ENCODE measurements around the gene DDR1.
"Not testable (repeated sequence)": the region's sequence is repeated elsewhere in the genome, so short reads cannot be mapped to it uniquely, and the experiment has no call there.

Gene DDR1

DNA sequence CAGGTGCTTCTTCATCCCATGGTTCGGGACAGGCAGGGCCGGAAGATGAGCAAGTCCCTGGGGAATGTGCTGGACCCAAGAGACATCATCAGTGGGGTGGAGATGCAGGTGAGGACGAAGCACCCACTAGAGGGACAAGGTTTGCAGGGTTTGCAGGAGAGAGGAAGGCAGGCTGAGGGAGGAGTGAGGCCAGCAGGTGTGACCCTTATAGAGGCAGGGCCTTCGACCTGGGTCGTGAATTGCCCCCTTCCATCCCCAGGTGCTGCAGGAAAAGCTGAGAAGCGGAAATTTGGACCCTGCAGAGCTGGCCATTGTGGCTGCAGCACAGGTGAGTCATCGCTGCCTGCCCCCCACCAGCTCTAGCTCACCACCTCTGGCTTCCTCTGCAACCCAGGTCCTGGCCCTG lies 38.1 kb downstream of the DDR1 start:
- DNase-seq, result no peak

DNA sequence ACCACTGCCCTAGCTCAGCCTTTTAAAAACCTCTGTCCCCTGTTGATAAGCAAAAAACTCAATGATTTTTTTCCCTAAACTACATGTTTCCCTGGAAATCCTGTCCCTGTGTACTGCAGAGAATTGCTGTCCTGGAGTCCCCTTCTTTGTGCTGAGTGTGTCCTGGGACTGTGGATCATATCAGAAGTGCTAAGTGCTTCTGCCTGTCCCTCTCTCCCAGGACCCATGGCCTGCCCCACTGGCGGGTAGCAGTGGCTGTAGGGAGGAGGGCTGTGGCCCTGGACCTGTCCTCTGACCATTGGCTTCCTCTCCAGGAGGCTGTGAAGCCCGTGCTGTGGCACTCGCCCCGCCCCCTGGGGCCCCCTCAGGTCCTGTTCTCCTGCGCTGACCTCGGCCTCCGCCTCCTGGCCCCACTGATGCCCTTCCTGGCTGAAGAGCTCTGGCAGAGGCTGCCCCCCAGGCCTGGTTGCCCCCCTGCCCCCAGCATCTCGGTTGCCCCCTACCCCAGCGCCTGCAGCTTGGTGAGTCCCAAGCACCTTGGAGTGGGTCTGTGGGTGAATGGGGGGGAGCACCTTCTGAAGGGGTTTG lies 39.8 kb downstream of the DDR1 start:
- DNase-seq, result not testable (repeated sequence)

DNA sequence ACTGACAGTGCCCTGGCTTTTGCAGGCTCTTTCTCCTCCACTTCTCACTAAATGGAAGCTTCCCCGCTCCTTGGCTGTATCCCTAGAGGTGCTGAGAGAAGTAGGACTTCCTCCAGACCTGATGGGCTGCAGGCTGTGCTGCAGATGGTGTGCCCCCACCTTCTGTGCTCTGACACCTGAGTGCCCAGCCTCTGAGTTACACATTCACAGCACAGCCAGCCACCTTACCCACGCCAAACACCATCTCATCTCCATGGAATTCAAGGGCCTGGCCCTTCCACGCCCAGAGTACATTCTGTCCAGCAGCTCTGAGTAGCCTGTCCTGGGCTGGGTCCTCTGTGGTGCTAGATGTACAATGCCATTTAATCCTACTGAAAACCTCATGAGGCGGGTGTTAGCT lies 42.3 kb downstream of the DDR1 start:
- DNase-seq, result no peak

DNA sequence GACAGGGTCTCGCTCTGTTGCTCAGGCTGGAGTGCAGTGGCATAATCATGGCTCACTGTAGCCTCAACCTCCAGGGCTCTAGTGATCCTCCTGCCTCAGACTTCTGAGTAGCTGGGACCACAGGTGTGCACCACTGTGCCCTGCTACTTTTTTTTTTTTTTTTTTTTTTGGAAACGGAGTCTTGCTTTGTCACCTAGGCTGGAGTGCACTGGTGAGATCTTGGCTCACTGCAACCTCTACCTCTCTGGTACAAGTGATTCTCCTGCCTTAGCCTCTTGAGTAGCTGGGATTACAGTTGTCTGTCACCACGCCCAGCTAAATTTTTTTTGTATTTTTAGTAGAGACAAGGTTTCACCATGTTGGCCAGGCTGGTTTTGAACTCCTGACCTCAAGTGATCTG lies 42.8 kb downstream of the DDR1 start:
- not testable (repeated sequence) for DNase-seq

DNA sequence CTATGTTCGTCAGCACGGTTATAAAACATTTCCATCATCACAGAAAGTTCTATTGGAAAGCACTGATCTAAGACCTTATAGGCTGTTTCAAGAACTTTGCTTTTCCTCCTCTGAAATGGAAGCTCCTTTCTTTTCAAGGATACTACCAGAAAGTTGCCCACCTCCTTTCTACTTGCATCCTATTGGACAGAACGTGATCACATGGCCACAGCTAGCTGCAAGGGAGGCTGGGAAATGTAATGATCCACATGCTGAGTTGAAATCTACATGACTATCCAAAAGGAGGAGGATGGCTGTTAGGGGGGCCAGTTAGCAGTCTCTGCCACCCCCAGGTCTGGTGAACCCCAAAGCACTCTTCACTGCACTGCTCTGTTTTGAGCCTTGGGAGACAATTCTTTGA lies 44.4 kb downstream of the DDR1 start:
- no peak for DNase-seq

DNA sequence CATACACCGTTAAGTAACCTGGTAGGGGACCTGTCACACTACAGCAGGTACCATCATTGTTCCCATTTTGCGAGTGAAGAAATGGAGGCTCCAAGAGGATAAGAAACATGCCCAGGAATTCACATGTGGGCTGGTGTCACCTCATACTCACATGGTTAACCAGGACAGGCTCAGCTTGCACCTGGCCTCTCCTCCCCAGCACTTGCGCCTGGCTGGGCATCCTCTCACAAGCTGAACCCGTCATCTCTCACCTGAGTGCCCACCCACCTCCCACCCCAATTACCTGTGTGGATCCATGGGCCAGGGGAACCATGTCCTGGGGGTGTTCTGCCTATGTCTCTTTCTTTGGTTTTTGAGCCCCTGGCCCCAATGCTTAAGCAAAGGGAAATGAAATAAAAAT lies 46.2 kb downstream of the DDR1 start:
- no peak for DNase-seq

DNA sequence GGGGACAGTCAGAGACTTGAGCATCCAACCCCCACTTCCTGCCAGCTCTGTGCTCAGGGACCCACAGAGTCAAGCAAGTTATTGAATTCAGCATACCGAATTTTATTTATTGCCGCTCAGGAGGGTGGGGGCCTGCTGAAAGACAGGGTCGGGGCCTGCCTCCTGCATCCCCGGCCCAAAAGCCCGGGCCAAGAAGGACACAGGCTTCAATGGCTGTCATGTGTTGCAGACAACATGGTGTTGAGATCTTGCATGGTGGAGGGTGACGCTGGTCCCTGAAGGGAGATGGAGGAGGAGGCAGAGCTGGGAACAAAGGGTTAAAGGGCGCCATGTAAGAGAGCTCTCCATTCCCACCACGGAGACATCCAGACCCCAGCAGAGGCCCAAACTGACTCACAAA lies 47.0 kb downstream of the DDR1 start:
- DNase-seq, result no peak

DNA sequence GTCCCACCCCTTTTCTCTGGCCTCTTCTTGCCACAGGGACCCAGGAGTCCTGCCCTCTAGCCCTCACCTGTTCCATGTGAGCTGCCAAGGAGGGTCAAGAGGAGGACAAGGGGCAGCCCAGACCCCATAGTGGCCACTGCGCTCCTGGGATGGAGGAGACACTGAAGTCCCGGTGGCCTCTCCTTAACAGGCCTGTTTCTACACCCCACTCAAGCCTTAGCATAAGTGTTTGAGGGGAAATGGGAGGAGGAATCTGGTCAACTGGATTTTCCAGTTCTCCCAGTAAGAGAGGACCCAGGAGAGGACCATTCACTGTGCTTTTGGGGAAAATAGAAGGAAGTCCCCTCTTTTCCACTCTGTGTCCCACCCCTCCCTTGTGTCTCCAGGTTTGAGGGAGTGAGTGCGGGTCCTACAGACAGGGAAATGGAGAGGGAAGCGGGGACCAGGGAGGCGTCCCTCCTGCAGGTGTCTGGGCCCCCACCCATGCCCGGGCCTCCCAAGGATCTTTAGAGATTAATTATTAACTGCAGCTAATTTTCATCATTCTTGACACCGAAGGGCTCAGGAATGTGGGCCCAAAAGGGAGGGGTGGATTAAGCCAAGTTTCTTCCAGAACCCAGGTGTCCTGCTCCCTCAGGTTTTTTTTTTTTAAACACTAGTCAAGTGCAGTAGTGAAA lies 47.8 kb downstream of the DDR1 start, which contains the start of gene SFTA2:
SFTA2 (minus strand) TSS at position 202 of the 677 bp plus-strand sequence; CDS start at position 128, 74 bp downstream.
- DNase-seq, result no peak

DNA sequence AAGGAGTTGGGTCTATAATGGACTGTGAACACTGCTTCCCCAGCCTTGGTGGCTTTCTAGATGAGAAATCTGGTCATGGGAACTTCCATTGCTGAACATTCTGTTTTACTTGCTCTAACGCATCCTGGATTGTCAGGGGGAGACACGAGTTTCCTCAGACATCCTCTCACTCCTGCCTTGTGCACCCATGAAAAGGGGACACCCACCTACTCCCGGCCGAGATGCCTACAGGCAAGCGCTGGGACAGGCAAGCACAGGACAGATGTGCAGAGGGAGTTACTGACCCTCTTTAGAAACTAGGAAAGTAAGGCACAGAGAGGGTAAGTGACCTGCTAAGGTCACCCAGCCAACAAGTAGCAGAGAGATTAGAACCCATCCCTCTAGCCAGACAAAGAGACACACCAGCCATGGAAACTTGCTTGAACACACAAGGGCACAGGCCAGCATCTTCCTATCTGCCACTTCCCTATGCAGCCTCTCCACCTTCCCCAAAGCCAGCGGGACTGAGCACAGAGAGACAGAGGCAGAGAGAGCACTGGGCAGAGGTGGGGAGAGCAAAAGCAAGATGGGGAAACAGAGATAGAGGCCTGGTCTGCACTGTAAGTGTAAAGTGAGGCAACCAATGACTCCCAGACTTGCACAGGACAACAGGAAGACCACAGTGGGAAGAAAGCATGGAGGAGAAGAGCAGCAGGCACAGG lies 48.5 kb downstream of the DDR1 start:
- DNase-seq, result no peak

DNA sequence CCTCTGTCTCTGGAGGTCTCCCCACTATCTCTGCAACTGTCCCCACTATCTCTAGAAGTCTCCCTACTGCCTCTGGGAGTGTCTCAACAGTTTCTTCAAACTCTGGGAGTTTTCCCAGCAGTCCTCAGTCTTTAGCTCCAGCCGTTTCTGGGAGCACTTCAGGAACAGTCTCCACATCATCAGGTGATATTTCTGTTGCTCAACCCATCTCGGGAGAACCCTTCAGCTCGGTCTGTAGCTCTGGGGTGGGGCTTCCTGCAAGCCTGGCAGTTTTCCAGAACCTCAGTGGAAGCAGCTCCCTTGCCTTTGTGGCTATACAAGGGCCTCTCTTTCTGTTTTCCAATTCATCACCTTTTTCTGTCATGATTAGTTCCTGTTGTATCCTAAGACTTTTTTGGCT lies 50.7 kb downstream of the DDR1 start:
- DNase-seq, result no peak

DNA sequence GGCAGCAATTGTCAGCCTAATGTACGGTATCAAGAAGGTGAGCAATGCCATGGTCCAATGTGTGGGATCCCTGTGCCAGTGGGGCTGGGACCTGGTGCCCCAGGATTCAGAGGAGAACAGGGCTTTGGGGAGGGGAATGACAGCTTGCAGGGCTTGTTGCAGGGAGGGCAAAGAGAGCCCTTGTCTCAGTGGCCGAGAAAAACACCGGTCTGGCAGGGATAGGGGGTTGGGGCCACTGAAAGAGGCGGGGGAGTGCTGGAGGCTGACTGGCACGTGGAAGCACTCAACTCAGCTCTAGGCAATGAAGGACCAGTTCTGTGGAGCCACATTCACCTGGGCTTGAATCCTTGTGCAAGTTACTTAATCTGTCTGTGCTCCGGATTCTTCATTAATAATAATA lies 52.9 kb downstream of the DDR1 start:
- no peak for DNase-seq

DNA sequence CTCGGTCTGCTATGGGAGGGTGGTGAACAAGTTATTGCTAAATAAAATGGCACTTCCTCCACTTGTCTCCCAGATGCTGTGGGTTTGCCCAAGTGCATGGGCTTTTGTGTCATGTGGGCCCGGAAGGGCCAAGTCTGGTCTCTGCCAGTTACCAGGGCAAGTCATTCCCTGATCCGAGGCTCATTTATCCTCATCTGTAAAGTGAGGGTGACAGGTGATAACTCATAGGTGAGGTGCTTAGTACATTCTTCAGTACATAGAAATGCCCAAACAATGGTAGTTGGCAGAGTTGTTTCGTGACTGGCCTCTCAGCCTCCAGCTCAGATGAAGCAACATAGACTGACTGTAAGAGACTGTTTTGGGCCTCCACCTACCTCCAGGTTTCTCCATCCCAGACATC lies 54.4 kb downstream of the DDR1 start:
- DNase-seq, result no peak

DNA sequence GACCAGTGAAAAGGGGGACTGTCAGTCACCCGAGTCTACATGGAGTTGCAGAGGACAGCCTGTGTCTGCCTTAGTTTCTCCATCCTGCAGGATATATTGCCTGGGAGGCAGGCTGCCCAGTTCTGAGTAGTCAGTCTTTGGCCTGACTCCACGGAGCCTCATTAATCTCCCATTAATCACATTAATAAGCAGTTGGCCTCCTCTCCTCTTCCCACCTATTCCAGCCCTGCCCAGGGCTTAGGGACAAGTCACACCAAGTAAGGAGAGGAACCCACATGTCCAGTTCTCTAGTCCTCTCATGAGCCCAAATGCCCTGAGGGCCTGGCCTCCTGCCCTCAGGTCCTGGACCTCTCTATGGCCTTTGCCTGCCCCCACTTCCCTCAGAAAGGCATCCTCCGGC lies 55.2 kb downstream of the DDR1 start:
- no peak for DNase-seq

DNA sequence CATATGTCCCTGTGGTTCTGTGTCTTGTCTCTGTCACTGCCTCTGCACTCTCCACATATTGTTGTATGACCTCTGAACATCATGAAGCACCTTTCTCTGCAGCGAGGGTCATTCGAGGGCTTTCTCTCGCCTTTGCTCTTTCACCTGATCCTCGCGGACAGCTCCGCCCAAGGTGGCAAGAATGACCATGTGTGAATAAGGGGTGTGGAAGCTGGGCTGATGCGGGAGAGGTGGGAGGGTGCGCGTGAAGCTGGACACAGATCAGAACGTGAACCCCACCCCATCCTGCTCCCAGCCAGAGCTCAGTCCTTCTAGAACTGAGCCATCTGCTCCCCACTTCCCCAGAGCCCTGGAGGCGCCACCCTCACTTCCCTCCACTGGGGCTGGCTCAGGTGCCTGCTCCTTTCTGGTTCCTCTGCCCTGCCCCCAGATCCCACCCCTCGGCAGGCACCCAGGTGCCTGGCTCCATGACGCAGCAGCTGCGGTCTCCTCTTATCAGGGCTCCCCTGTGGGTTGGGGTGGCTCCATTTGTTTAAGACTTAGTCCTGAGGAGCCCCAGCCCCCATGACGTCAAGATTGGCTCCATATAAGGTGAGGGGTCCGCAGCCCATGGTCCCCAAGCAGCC lies 56.2 kb downstream of the DDR1 start, which contains the start of gene MUCL3:
MUCL3 (plus strand) TSS at position 613 of the 626 bp plus-strand sequence. CDS start 27 bp downstream, outside the sequence.
- DNase-seq, result no peak

DNA sequence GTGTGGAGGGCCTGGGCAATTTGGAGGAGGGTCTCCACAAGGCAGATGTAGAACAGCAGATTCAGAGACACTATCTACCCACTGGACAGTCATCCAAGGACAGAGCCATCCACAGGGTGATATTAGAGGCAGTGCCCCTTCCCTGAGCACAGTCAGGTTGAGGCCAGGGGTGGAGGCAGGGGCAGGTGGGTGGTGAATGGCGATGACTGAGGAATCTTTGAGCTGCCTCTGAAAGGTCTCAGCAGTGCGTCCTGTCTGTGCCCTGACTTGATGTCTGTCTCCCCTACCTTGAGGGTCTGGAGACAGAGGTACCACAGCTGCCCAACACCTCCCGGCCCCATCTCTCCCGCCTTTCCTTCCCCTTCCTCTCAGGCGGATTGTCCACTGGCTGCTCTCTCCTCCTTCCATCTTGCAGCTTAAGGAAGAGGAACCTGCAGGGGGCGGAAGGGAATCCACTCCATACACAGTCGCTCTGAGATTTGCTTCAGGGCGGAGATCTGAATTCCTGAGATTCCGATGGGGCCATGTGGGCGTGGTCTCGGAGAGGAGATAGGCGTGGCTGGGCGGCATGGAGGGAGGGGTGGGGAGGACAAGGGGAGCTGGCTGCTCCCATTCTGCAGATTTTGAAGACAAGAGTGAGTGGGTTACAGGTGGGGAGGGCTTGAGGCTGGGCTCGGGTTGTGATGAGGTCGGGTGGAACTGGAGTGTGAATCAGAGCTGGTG lies 58.2 kb downstream of the DDR1 start:
- no peak for DNase-seq

DNA sequence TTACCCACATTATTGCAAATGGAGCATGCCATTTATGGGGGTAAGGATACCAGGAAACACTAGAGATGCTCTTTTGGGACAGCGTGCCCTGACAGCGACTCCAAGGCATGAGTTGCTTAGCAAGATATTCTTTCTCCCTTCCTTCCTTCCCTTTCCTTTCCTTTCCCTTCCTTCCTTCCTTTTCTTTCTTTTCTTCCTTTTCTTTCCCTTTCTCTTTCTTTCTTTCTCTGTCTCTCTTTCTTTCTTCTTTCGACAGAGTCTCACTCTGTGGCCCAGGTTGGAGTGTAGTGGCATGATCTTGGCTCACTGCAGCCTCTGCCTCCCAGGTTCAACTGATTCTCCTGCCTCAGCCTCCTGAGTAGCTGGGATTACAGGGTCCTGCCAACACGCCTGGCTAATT lies 59.7 kb downstream of the DDR1 start:
- DNase-seq, result no peak

DNA sequence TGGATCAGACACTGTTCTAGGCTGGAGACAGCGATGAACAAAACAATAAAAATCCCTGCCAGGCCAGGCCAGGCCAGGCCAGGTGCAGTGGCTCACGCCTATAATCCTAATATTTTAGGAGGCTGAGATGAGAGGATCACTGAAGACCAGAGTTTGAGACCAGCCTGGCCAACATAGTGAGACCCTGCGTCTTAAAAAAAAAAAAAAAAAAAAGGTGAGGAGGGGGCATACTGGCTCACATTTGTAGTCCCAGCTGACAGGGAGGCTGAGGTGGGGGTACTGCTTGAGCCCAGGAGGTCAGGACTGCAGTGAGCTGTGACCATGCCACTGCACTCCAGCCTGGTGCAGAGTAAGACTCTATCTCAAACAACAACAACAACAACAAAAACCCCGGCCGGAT lies 61.0 kb downstream of the DDR1 start:
- DNase-seq, result no peak

DNA sequence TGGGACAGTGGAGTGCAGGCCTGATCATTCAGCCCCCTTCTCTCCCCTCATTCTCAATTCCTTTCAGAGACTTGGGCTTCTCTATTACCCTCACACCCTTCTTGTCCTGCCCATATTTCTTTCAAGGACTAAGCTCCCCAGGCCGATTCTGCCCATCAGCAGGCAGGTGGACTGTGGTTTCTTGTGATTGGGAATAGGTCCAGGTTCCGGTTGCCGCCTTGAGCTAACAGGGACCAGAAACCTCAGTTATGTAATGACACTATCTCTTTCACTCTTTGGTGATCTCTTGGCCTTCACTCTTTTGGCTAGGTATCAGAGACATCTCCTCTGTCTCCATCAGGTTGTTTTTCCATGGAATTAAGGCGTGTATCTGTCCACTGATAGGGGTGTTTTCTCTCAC lies 62.9 kb downstream of the DDR1 start:
- DNase-seq, result no peak

DNA sequence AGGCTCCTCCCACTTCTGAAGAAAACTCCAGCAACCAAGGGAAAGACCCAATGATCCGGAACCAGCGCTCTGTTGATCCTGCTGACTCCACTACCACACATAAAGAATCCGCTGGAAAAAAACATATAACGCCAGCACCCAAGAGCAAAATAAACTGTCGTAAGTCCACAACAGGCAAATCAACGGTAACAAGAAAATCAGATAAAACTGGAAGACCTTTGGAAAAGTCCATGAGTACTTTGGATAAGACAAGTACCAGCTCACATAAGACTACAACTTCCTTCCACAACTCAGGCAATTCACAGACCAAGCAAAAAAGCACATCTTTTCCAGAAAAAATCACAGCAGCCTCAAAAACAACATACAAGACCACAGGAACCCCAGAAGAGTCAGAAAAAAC lies 64.5 kb downstream of the DDR1 start:
- no peak for DNase-seq

Data from NCI-H2081 treated with DMSO at 0.1 percent for 48 hours (cell line).